ENCODE results near the gene BBS5.

DNA sequence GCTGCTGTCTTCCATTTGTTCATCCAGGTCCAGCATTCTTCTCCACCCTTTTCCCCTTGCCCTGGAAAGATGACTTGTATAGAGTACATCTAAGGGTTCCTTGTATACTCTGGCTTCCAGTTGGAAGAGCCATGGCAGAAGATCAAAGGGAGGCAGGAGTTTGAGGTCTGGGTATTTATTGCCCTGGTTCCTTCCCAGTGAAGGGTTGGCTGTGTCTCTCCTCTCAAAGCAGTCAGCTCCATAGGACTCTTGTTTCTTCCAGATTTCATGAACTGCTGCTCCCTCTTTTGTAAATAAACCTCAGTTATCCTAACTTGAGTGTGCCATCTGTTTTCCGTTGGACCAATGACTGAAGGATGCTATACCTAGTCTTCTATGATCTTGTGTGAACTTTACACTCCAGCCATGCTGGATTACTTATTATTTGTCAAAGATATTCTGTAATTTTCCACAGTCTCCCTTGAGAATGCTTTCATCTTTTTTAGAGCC, 6.4 kb downstream of the BBS5 start:
- TF ChIP-seq, protein P1, sequence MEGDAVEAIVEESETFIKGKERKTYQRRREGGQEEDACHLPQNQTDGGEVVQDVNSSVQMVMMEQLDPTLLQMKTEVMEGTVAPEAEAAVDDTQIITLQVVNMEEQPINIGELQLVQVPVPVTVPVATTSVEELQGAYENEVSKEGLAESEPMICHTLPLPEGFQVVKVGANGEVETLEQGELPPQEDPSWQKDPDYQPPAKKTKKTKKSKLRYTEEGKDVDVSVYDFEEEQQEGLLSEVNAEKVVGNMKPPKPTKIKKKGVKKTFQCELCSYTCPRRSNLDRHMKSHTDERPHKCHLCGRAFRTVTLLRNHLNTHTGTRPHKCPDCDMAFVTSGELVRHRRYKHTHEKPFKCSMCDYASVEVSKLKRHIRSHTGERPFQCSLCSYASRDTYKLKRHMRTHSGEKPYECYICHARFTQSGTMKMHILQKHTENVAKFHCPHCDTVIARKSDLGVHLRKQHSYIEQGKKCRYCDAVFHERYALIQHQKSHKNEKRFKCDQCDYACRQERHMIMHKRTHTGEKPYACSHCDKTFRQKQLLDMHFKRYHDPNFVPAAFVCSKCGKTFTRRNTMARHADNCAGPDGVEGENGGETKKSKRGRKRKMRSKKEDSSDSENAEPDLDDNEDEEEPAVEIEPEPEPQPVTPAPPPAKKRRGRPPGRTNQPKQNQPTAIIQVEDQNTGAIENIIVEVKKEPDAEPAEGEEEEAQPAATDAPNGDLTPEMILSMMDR (IDR thresholded peaks at IDR 0.05), result no peak
- no peak for TF ChIP-seq POLR2A (IDR thresholded peaks at IDR 0.05)
- TF ChIP-seq POLR2AphosphoS5 (IDR thresholded peaks at IDR 0.05), result no peak

Measured in prostate gland (tissue), 2 donors.